NCI-H2029 (cell line): ENCODE data around the gene MPI.
"Not testable (repeated sequence)": the region's sequence is repeated elsewhere in the genome, so short reads cannot be mapped to it uniquely, and the experiment has no call there.

Source experiments
- DNase-seq: peaks from one replicate; lab custom pipeline; 2025; lab: John Stamatoyannopoulos, UW

Gene MPI

DNA sequence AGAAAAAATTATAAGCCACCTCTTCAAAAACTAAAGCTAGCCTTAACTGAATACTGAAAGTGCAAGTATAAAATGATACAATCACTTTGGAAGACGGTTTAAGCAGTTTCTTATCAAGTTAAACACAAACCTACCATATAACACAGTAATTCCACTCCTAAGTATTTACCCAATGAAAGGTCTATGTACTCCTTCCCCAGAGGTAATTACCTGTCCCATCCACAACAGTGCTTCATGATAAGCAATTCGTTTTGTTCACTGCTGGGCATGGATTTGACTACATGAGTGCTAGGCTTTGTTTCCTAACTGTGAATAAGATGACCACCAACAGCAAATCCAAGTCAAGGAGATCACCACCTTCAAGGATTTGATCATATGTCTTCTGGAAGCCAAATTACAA, 43.7 kb downstream of the MPI start:
- DNase-seq, result no peak

GRCh38 chr15:74935193-74935592, 45.4 kb downstream of the MPI start:
- not testable (repeated sequence) for DNase-seq

- no peak for DNase-seq
These were observed 47.4 kb downstream of the MPI start for GRCh38 chr15:74937272-74937589.

GRCh38 chr15:74937590-74938371, 47.9 kb downstream of the MPI start, which contains the start of gene COX5A:
COX5A (minus strand) TSS chr15:74938073; CDS start chr15:74938014, 59 bp downstream.
- peak; percentile 84 for DNase-seq

GRCh38 chr15:74950078-74950908, 60.5 kb downstream of the MPI start:
- peak; percentile 19 for DNase-seq

- DNase-seq, result no peak
These were observed 61.2 kb downstream of the MPI start for GRCh38 chr15:74951006-74951405.
